ENCODE results near the gene DCTN1. TPM values are rescaled to one million over a fixed set of nuclear protein-coding genes. Genes with fewer than 3 reads are reported as not detected.
A peak's percentile ranks its signal among the peaks of the same experiment; 100 is the strongest.
"Not testable (repeated sequence)": the region's sequence is repeated elsewhere in the genome, so short reads cannot be mapped to it uniquely, and the experiment has no call there.

Gene DCTN1
- polyA plus RNA-seq, 2 donors, result 60.8 to 83.3 TPM

- Histone ChIP-seq H3K36me3 (ENCODE audit: control insufficient read depth in 2 of 2, insufficient read depth in 2 of 2, low read length in 1 of 2) (no peaks in the 10 kb centered on the region), H3K4me3 (ENCODE audit: low read depth in 1 of 2, low read length in 2 of 2) (peak within 1 kb of the TSS; percentile 45 to 64), H3K4me1 (ENCODE audit: control insufficient read depth in 2 of 2, insufficient read depth in 2 of 2, low read length in 1 of 2) (peaks cover 0 to 8% of the 10 kb centered on the region in 2 donors), H3K9me3 (ENCODE audit: control insufficient read depth in 2 of 2, insufficient read depth in 1 of 2, low read depth in 1 of 2, low read length in 1 of 2) (no peaks in the 10 kb centered on the region), H3K27me3 (ENCODE audit: control insufficient read depth in 1 of 2, insufficient read depth in 2 of 2, low read length in 2 of 2) (no peaks in the 10 kb centered on the region), H3K27ac (ENCODE audit: low read depth in 2 of 2, low read length in 1 of 2) (peak within 1 kb of the TSS; percentile 74 to 79)
- 0% methylated on average over 52 to 57 of the region's 57 CpGs for WGBS, 2 donors
Measured at GRCh38 chr2:74421221-74421870, 41.2 kb upstream of the DCTN1 start, which contains the start of the genes C2orf81 and WDR54. Gene C2orf81, minus strand, starts transcription at chr2:74421619. Its CDS starts 59 bp downstream, at chr2:74421560. Gene WDR54, plus strand, starts transcription at chr2:74421730. Its CDS starts 424 bp downstream, at chr2:74422154.

GRCh38 chr2:74420443-74421103, 40.5 kb upstream of the DCTN1 start:
- not testable (repeated sequence) for H3K4me3 ChIP-seq (ENCODE audit: low read depth in 1 of 2, low read length in 2 of 2)

GRCh38 chr2:74420006-74420405, 39.9 kb upstream of the DCTN1 start:
- 75 to 82% methylated on average over 2 of the region's 2 CpGs for WGBS, 2 donors
- no peaks in the 10 kb centered on the region for H3K36me3 ChIP-seq (ENCODE audit: control insufficient read depth in 2 of 2, insufficient read depth in 2 of 2, low read length in 1 of 2)
- H3K27ac ChIP-seq (ENCODE audit: low read depth in 2 of 2, low read length in 1 of 2), result no peak overlapping the region
- H3K4me3 ChIP-seq (ENCODE audit: low read depth in 1 of 2, low read length in 2 of 2), result no peak overlapping the region
- H3K9me3 ChIP-seq (ENCODE audit: control insufficient read depth in 2 of 2, insufficient read depth in 1 of 2, low read depth in 1 of 2, low read length in 1 of 2), result no peaks in the 10 kb centered on the region
- H3K4me1 ChIP-seq (ENCODE audit: control insufficient read depth in 2 of 2, insufficient read depth in 2 of 2, low read length in 1 of 2), result peaks cover 0 to 9% of the 10 kb centered on the region in 2 donors
- H3K27me3 ChIP-seq (ENCODE audit: control insufficient read depth in 1 of 2, insufficient read depth in 2 of 2, low read length in 2 of 2), result peaks cover 0 to 2% of the 10 kb centered on the region in 2 donors

More at GRCh38 chr2:74420443-74421103, 40.5 kb upstream of the DCTN1 start:
- 74 to 77% methylated on average over 18 to 19 of the region's 19 CpGs for WGBS, 2 donors
- not testable (repeated sequence) for H3K27me3 ChIP-seq (ENCODE audit: control insufficient read depth in 1 of 2, insufficient read depth in 2 of 2, low read length in 2 of 2); H3K36me3 ChIP-seq (ENCODE audit: control insufficient read depth in 2 of 2, insufficient read depth in 2 of 2, low read length in 1 of 2); H3K27ac ChIP-seq (ENCODE audit: low read depth in 2 of 2, low read length in 1 of 2); H3K4me1 ChIP-seq (ENCODE audit: control insufficient read depth in 2 of 2, insufficient read depth in 2 of 2, low read length in 1 of 2); H3K9me3 ChIP-seq (ENCODE audit: control insufficient read depth in 2 of 2, insufficient read depth in 1 of 2, low read depth in 1 of 2, low read length in 1 of 2)

GRCh38 chr2:74419345-74419744, 39.2 kb upstream of the DCTN1 start:
- H3K36me3 ChIP-seq (ENCODE audit: control insufficient read depth in 2 of 2, insufficient read depth in 2 of 2, low read length in 1 of 2), result no peaks in the 10 kb centered on the region
- H3K27me3 ChIP-seq (ENCODE audit: control insufficient read depth in 1 of 2, insufficient read depth in 2 of 2, low read length in 2 of 2), result peaks cover 0 to 2% of the 10 kb centered on the region in 2 donors
- H3K4me3 ChIP-seq (ENCODE audit: low read depth in 1 of 2, low read length in 2 of 2), result no peak overlapping the region
- peaks cover 2 to 14% of the 10 kb centered on the region in 2 donors for H3K4me1 ChIP-seq (ENCODE audit: control insufficient read depth in 2 of 2, insufficient read depth in 2 of 2, low read length in 1 of 2)
- no peaks in the 10 kb centered on the region for H3K9me3 ChIP-seq (ENCODE audit: control insufficient read depth in 2 of 2, insufficient read depth in 1 of 2, low read depth in 1 of 2, low read length in 1 of 2)
- no peak overlapping the region for H3K27ac ChIP-seq (ENCODE audit: low read depth in 2 of 2, low read length in 1 of 2)
- WGBS, 2 donors, result 83 to 92% methylated on average over 1 of the region's 1 CpG

- H3K4me1 ChIP-seq (ENCODE audit: control insufficient read depth in 2 of 2, insufficient read depth in 2 of 2, low read length in 1 of 2), result peaks cover 4 to 19% of the 10 kb centered on the region in 2 donors
- no peak overlapping the region for H3K4me3 ChIP-seq (ENCODE audit: low read depth in 1 of 2, low read length in 2 of 2)
- WGBS, 2 donors, result 79 to 80% methylated on average over 27 of the region's 27 CpGs
- no peak overlapping the region for H3K27ac ChIP-seq (ENCODE audit: low read depth in 2 of 2, low read length in 1 of 2)
- no peaks in the 10 kb centered on the region for H3K36me3 ChIP-seq (ENCODE audit: control insufficient read depth in 2 of 2, insufficient read depth in 2 of 2, low read length in 1 of 2)
- H3K27me3 ChIP-seq (ENCODE audit: control insufficient read depth in 1 of 2, insufficient read depth in 2 of 2, low read length in 2 of 2), result peaks cover 0 to 2% of the 10 kb centered on the region in 2 donors
- no peaks in the 10 kb centered on the region for H3K9me3 ChIP-seq (ENCODE audit: control insufficient read depth in 2 of 2, insufficient read depth in 1 of 2, low read depth in 1 of 2, low read length in 1 of 2)
Measured at GRCh38 chr2:74418312-74418711, 38.2 kb upstream of the DCTN1 start.

- peaks cover 0 to 2% of the 10 kb centered on the region in 2 donors for H3K27me3 ChIP-seq (ENCODE audit: control insufficient read depth in 1 of 2, insufficient read depth in 2 of 2, low read length in 2 of 2)
- no peaks in the 10 kb centered on the region for H3K36me3 ChIP-seq (ENCODE audit: control insufficient read depth in 2 of 2, insufficient read depth in 2 of 2, low read length in 1 of 2)
- H3K4me1 ChIP-seq (ENCODE audit: control insufficient read depth in 2 of 2, insufficient read depth in 2 of 2, low read length in 1 of 2), result peaks cover 4 to 19% of the 10 kb centered on the region in 2 donors
- no peak overlapping the region for H3K27ac ChIP-seq (ENCODE audit: low read depth in 2 of 2, low read length in 1 of 2)
- WGBS, 2 donors, result 86 to 94% methylated on average over 5 to 6 of the region's 6 CpGs
- H3K9me3 ChIP-seq (ENCODE audit: control insufficient read depth in 2 of 2, insufficient read depth in 1 of 2, low read depth in 1 of 2, low read length in 1 of 2), result no peaks in the 10 kb centered on the region
- no peak overlapping the region for H3K4me3 ChIP-seq (ENCODE audit: low read depth in 1 of 2, low read length in 2 of 2)
Measured at GRCh38 chr2:74417763-74418162, 37.7 kb upstream of the DCTN1 start.

GRCh38 chr2:74417197-74417596, 37.1 kb upstream of the DCTN1 start:
- no peak overlapping the region for H3K27ac ChIP-seq (ENCODE audit: low read depth in 2 of 2, low read length in 1 of 2)
- 73 to 82% methylated on average over 3 of the region's 3 CpGs for WGBS, 2 donors

GRCh38 chr2:74416778-74417177, 36.7 kb upstream of the DCTN1 start:
- Histone ChIP-seq H3K9me3 (ENCODE audit: control insufficient read depth in 2 of 2, insufficient read depth in 1 of 2, low read depth in 1 of 2, low read length in 1 of 2) (no peaks in the 10 kb centered on the region), H3K4me1 (ENCODE audit: control insufficient read depth in 2 of 2, insufficient read depth in 2 of 2, low read length in 1 of 2) (peaks cover 4 to 13% of the 10 kb centered on the region in 2 donors), H3K4me3 (ENCODE audit: low read depth in 1 of 2, low read length in 2 of 2) (no peak overlapping the region), H3K27ac (ENCODE audit: low read depth in 2 of 2, low read length in 1 of 2) (no peak overlapping the region), H3K27me3 (ENCODE audit: control insufficient read depth in 1 of 2, insufficient read depth in 2 of 2, low read length in 2 of 2) (peaks cover 0 to 2% of the 10 kb centered on the region in 2 donors), H3K36me3 (ENCODE audit: control insufficient read depth in 2 of 2, insufficient read depth in 2 of 2, low read length in 1 of 2) (no peaks in the 10 kb centered on the region)
- WGBS, 2 donors, result 60 to 66% methylated on average over 3 of the region's 3 CpGs

More at GRCh38 chr2:74417197-74417596, 37.1 kb upstream of the DCTN1 start:
- Histone ChIP-seq H3K4me3 (ENCODE audit: low read depth in 1 of 2, low read length in 2 of 2) (no peak overlapping the region), H3K36me3 (ENCODE audit: control insufficient read depth in 2 of 2, insufficient read depth in 2 of 2, low read length in 1 of 2) (no peaks in the 10 kb centered on the region), H3K4me1 (ENCODE audit: control insufficient read depth in 2 of 2, insufficient read depth in 2 of 2, low read length in 1 of 2) (peaks cover 4 to 17% of the 10 kb centered on the region in 2 donors), H3K9me3 (ENCODE audit: control insufficient read depth in 2 of 2, insufficient read depth in 1 of 2, low read depth in 1 of 2, low read length in 1 of 2) (no peaks in the 10 kb centered on the region), H3K27me3 (ENCODE audit: control insufficient read depth in 1 of 2, insufficient read depth in 2 of 2, low read length in 2 of 2) (peaks cover 0 to 2% of the 10 kb centered on the region in 2 donors)

GRCh38 chr2:74415762-74416395, 35.8 kb upstream of the DCTN1 start:
- Histone ChIP-seq H3K27me3 (ENCODE audit: control insufficient read depth in 1 of 2, insufficient read depth in 2 of 2, low read length in 2 of 2) (peaks cover 0 to 2% of the 10 kb centered on the region in 2 donors), H3K4me3 (ENCODE audit: low read depth in 1 of 2, low read length in 2 of 2) (peak overlapping the region; percentile 35 to 45), H3K4me1 (ENCODE audit: control insufficient read depth in 2 of 2, insufficient read depth in 2 of 2, low read length in 1 of 2) (peaks cover 4 to 10% of the 10 kb centered on the region in 2 donors), H3K9me3 (ENCODE audit: control insufficient read depth in 2 of 2, insufficient read depth in 1 of 2, low read depth in 1 of 2, low read length in 1 of 2) (no peaks in the 10 kb centered on the region), H3K36me3 (ENCODE audit: control insufficient read depth in 2 of 2, insufficient read depth in 2 of 2, low read length in 1 of 2) (no peaks in the 10 kb centered on the region), H3K27ac (ENCODE audit: low read depth in 2 of 2, low read length in 1 of 2) (no peak overlapping the region)
- WGBS, 2 donors, result 55 to 65% methylated on average over 35 of the region's 35 CpGs
